ENCODE data around the gene TADA2A.

DNA sequence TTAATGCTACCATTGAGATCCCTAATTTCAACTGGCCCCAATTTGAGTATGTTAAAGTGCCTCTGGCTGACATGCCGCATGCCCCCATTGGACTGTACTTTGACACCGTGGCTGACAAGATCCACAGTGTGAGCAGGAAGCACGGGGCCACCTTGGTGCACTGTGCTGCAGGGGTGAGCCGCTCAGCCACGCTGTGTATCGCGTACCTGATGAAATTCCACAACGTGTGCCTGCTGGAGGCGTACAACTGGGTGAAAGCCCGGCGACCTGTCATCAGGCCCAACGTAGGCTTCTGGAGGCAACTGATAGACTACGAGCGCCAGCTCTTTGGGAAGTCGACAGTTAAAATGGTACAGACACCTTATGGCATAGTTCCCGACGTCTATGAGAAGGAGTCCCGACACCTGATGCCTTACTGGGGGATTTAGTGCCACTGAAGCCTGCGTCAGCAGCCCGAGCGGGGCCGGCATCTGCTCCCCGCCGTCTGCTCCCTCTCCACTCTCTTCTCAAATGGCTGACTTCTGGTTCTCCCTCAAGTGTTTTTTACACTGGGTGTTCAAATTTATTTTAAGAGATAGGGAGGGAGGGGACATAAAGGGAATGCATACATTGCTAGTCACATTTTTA, 105.9 kb downstream of the TADA2A start:
- TF ChIP-seq CTCF (IDR thresholded peaks at IDR 0.05; ENCODE audit: control extremely low read depth in 1 of 3, insufficient read depth in 1 of 3, low read depth in 1 of 3, low read length in 3 of 3) (no peak), CBX8 (IDR thresholded peaks at IDR 0.05; ENCODE audit: borderline replicate concordance, low read depth, low read length) (no peak), EZH2 (IDR thresholded peaks at IDR 0.05; ENCODE audit: low read depth, low read length, severe bottlenecking) (no peak), POLR2A (IDR thresholded peaks at IDR 0.05; ENCODE audit: control extremely low read depth in 1 of 2, low read depth in 2 of 2, low read length in 2 of 2) (no peak), TEAD4 (IDR thresholded peaks at IDR 0.05; ENCODE audit: low read depth, low read length) (no peak), E2F6 (IDR thresholded peaks at IDR 0.05) (no peak), ZNF274 (IDR thresholded peaks at IDR 0.05; ENCODE audit: borderline replicate concordance, extremely low read depth, low read length) (no peak), KDM1A (IDR thresholded peaks at IDR 0.05; ENCODE audit: borderline replicate concordance, low read length) (no peak), SRF (IDR thresholded peaks at IDR 0.05; ENCODE audit: low read depth, low read length) (no peak)
